Prostate gland (tissue), 2 donors: Measurements from ENCODE around the gene WDFY2. TPM values are rescaled to one million over a fixed set of nuclear protein-coding genes. Genes with fewer than 3 reads are reported as not detected.

Experiments
- DNase-seq: peaks from one replicate; pipeline ENCODE4 v3.0.0-alpha.2; 2019; ENCODE audit warnings: low spot score
- H3K27ac ChIP-seq, 2 donors: fragments of 200-600 bp; sonication (generic); 2 replicates each; pipeline ENCODE4 v1.5.1; 2017 to 2019
- H3K27me3 ChIP-seq: fragments of 200-600 bp; sonication (generic); replicated peaks from 2 replicates; pipeline ENCODE4 v1.5.1; 2019; ENCODE audit not compliant: insufficient read depth
- H3K36me3 ChIP-seq, 2 donors: fragments of 200-600 bp; sonication (generic); 1 replicate in 1 of 2; 2 replicates in 1 of 2; pipeline versions ENCODE4 v1.5.1 to v1.8.1; 2017 to 2019
- H3K4me1 ChIP-seq: fragments of 200-600 bp; sonication (generic); replicated peaks from 2 replicates; pipeline ENCODE4 v1.5.1; 2019
- H3K4me3 ChIP-seq, 2 donors: fragments of 200-600 bp; sonication (generic); 2 replicates each; pipeline ENCODE4 v1.5.1; 2017 to 2019
- H3K9me3 ChIP-seq: fragments of 200-600 bp; sonication (generic); 2 replicates; pipeline ENCODE4 v1.5.1; 2017
- POLR2A ChIP-seq: fragments of 450-650 bp; IDR thresholded peaks from one replicate; pipeline ENCODE4 v1.6.1; 2016; ENCODE audit warnings: antibody characterized with exemption, mild to moderate bottlenecking
- POLR2AphosphoS5 ChIP-seq: sonication (generic); formaldehyde crosslinking; IDR thresholded peaks from one replicate; pipeline ENCODE4 v1.6.1; 2017; ENCODE audit warnings: antibody characterized with exemption
- WGBS: methylation state at CpG from one replicate; pipeline ENCODE4 v1.1.5; 2018; 5-methylcytosine and 5-hydroxymethylcytosine counted together
- intact Hi-C: fragments of 100-400 bp; cut with DNase I; formaldehyde crosslinking; loops from one replicate; pipeline ENCODE4 v1.14.2; 2022
- total RNA-seq, 2 donors: library from RNA; depleted of rRNA; stranded (reverse); fragments of >200 nt; gene quantifications; one replicate each; pipeline ENCODE4 v1.1.0, GENCODE V29; 2016
- TF ChIP-seq, protein P1 (sequence below), 4 experiments: fragments of 200-600 bp in 2 of 4; fragments of 450-650 bp in 2 of 4; sonication (generic) in 2 of 4; IDR thresholded peaks; 1 replicate in 3 of 4; 2 replicates in 1 of 4; pipeline ENCODE4 v1.5.1; 2016 to 2019; ENCODE audit warnings: antibody characterized with exemption in 4 of 4, mild to moderate bottlenecking in 2 of 4, moderate library complexity in 2 of 4

Gene WDFY2
- total RNA-seq, 2 donors from 2014 or later, result 7.9 to 23.2 TPM

DNA sequence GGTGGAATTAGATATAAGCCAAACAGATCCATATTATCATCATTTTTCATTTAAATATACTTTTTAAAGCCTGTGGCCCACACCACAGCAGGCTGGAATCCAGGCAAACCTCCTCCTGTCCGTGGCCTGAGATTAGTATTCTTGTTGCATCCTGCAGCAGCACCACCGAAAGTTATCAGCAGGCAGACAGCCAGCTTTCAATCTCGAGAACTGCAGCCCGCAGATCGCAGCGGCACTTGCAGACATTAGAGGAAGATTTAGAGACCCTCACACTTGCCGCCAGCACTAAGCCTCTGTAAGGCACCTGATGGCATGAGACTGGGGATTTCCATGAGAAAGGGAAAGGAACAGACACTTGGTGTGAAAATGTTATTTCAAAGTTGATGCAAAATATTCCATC is 212.3 kb downstream of the WDFY2 start:
- TF ChIP-seq POLR2A, result no peak
- TF ChIP-seq POLR2AphosphoS5, result no peak
- TF ChIP-seq, protein P1, sequence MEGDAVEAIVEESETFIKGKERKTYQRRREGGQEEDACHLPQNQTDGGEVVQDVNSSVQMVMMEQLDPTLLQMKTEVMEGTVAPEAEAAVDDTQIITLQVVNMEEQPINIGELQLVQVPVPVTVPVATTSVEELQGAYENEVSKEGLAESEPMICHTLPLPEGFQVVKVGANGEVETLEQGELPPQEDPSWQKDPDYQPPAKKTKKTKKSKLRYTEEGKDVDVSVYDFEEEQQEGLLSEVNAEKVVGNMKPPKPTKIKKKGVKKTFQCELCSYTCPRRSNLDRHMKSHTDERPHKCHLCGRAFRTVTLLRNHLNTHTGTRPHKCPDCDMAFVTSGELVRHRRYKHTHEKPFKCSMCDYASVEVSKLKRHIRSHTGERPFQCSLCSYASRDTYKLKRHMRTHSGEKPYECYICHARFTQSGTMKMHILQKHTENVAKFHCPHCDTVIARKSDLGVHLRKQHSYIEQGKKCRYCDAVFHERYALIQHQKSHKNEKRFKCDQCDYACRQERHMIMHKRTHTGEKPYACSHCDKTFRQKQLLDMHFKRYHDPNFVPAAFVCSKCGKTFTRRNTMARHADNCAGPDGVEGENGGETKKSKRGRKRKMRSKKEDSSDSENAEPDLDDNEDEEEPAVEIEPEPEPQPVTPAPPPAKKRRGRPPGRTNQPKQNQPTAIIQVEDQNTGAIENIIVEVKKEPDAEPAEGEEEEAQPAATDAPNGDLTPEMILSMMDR (IDR thresholded peaks at IDR 0.05), result no peak

DNA sequence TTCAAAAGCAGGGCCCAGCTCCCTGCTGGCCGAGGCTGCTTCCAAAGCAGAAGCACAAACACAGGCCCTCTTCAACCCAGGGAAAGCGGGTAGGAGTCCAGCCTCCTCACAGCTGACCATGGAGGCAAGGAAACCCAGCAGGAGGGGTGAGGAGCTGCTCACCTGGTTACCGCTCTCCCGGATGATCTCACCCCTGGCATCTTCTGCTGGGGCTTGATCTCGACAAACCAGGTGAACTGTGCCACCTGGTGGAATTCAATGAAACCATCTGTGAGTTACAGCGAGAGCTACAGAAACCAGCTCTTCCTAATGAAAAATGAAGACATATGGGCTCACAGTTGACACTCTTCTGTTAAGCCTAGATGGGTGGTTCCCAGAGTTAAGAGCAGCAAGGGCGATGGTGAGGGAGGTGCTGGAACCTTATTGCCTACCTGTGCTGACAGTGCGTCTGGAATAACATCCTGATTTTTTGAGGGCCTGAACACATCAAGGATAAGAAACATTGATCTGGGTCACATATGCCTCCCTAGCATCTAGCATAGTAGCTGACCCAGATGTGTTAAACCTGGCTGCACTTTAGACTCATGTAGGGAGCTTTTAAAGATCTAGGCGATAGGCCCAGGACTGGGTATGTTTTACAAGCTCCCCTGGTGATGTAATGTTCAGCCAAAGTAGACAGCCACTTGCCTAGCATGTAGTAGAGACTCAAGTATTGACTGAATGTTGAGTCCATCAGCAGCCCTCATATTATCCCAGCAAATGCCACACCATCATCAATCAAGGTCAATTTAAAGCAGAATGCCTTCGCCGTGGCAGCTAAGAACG is 213.6 kb downstream of the WDFY2 start:
- Histone ChIP-seq H3K4me3 (no peak overlapping the region), H3K9me3 (no peaks in the 10 kb centered on the region), H3K36me3 (no peaks in the 10 kb centered on the region), H3K27me3 (no peaks in the 10 kb centered on the region), H3K4me1 (peaks cover 12% of the 10 kb centered on the region), H3K27ac (peak overlapping the region; percentile 21 to 24)
- TF ChIP-seq POLR2AphosphoS5, result peak; percentile 53
- TF ChIP-seq POLR2A, result no peak
- TF ChIP-seq, protein P1 (IDR thresholded peaks at IDR 0.05), result peak; percentile 9 to 82 (median 65)
- 61% methylated on average over 12 of the region's 12 CpGs for WGBS
- intact Hi-C loops, result no loop called here
- DNase-seq, result peak; percentile 75

More for the DNA sequence above, 212.3 kb downstream of the WDFY2 start:
- intact Hi-C loops, result no loop called here
- H3K9me3 ChIP-seq, result no peaks in the 10 kb centered on the region
- WGBS, result 91% methylated on average over 7 of the region's 7 CpGs
- no peak overlapping the region for H3K4me3 ChIP-seq
- peaks cover 2% of the 10 kb centered on the region for H3K4me1 ChIP-seq
- DNase-seq, result no peak
- no peaks in the 10 kb centered on the region for H3K36me3 ChIP-seq
- H3K27ac ChIP-seq, result no peak overlapping the region
- no peaks in the 10 kb centered on the region for H3K27me3 ChIP-seq

DNA sequence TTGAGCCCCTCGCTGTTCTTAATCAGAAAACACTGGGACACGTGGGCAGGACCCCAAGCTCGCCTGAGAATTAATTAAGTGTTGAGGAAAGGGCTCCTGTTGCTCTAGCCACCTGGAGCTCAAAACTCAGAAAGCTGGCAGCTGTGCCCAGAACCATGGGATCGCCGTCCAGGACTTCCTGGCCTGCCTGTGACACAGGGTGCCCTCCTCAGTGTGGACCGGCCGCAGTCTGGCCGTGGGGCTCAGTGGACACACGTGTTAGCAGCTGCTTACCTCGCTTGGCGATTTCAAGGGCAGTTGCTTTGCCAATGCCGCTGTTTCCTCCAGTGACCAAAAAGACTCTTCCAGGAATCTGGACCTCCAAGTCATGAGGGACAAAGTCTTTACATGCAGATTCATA is 215.0 kb downstream of the WDFY2 start:
- H3K9me3 ChIP-seq, result no peaks in the 10 kb centered on the region
- no peak overlapping the region for H3K4me3 ChIP-seq
- WGBS, result 93% methylated on average over 12 of the region's 12 CpGs
- TF ChIP-seq, protein P1 (IDR thresholded peaks at IDR 0.05), result no peak
- TF ChIP-seq POLR2A, result no peak
- TF ChIP-seq POLR2AphosphoS5, result no peak
- H3K27me3 ChIP-seq, result no peaks in the 10 kb centered on the region
- DNase-seq, result no peak
- no peak overlapping the region for H3K27ac ChIP-seq
- no peaks in the 10 kb centered on the region for H3K36me3 ChIP-seq
- intact Hi-C loops, result no loop called here
- peaks cover 12% of the 10 kb centered on the region for H3K4me1 ChIP-seq

DNA sequence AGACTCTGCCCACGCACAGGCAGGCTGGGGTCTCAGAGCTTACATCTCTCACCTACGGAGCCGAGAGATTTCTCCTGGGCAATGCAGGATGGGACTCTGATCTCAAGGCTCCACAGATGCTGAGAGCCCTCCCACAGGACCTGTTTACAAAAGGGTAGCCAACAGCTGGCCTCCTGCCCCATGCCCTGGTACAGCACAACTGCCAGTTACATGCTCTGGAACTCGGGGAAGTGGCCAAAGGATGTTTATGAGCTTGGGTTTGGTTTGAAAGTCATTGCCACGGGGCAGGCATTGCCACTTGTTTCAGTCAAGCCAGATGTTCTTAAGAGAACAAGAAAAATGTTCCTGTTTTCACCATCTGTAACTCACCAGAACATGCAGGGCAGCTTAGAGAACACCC is 216.2 kb downstream of the WDFY2 start:
- Histone ChIP-seq H3K9me3 (no peaks in the 10 kb centered on the region), H3K4me1 (peaks cover 18% of the 10 kb centered on the region), H3K36me3 (no peaks in the 10 kb centered on the region), H3K4me3 (no peak overlapping the region), H3K27ac (peak overlapping the region in 1 of 2 donors; percentile 99), H3K27me3 (no peaks in the 10 kb centered on the region)
- 64% methylated on average over 5 of the region's 5 CpGs for WGBS
- no peak for TF ChIP-seq POLR2AphosphoS5
- TF ChIP-seq, protein P1 (IDR thresholded peaks at IDR 0.05), result no peak
- no peak for TF ChIP-seq POLR2A
- DNase-seq, result no peak
- intact Hi-C loops, result no loop called here

DNA sequence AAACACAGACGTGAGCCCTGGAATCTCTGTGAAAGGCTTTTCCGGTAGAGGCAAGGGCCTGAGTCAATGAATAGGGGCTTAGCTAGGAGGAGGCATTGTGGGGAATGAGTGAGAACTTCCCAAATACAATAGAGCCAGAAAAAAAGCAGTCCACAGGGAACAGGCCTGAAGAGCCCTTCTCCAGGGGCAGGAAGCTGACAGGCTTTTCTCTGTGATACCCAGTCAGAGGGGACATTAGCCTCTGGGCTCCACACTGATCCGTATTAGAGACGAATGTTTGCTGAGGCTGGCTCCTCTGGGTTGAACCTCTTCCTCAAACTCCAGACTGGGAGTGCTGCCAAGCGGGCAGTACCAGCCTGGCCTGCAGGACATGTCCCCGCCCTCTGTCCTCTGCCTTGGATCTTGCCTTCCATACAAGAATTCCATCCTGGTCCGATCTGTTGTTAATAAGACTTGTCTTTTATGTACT is 217.4 kb downstream of the WDFY2 start:
- TF ChIP-seq, protein P1 (IDR thresholded peaks at IDR 0.05), result peak in 1 of 4 experiments; percentile 39
- no peak for TF ChIP-seq POLR2AphosphoS5
- Histone ChIP-seq H3K36me3 (no peaks in the 10 kb centered on the region), H3K9me3 (no peaks in the 10 kb centered on the region), H3K27me3 (no peaks in the 10 kb centered on the region), H3K4me1 (peaks cover 18% of the 10 kb centered on the region), H3K27ac (peak overlapping the region; percentile 99), H3K4me3 (no peak overlapping the region)
- 40% methylated on average over 7 of the region's 7 CpGs for WGBS
- peak; percentile 87 for DNase-seq
- intact Hi-C loops, result loop anchor here (2.0 kb wide), 2 partner anchors 217 to 349 kb away; partner anchors contain the start of genes INTS6 and WDFY2
